HL-60 (cell line): ENCODE results near the gene ZNF616.
A peak's percentile ranks its signal among the peaks of the same experiment; 100 is the strongest.

ENCODE experiments used
- DNase-seq, 2 experiments: peaks; one replicate each; pipeline ENCODE4 v3.0.0-alpha.2; 2010 to 2020; ENCODE audit warnings: low read depth in 1 of 2, low spot score in 1 of 2
- H3K27ac ChIP-seq: fragments of 250-450 bp; sonication (Bioruptor Pico); replicated peaks from 2 replicates; pipeline ENCODE4 v1.5.1; 2020; ENCODE audit warnings: mild to moderate bottlenecking, moderate library complexity
- H3K27me3 ChIP-seq: fragments of 250-450 bp; sonication (Bioruptor Pico); 2 replicates; pipeline ENCODE4 v1.5.1; 2021; ENCODE audit warnings: mild to moderate bottlenecking, moderate library complexity; ENCODE audit not compliant: insufficient read depth, poor library complexity, severe bottlenecking
- H3K4me3 ChIP-seq: replicated peaks from 2 replicates; pipeline ENCODE4 v1.5.1; 2011; ENCODE audit warnings: mild to moderate bottlenecking, control low read depth, low read length; ENCODE audit not compliant: insufficient read depth
- GABPA ChIP-seq: IDR thresholded peaks from 2 replicates; pipeline ENCODE4 v1.6.1; 2012; ENCODE audit warnings: low read depth
- POLR2AphosphoS5 ChIP-seq: IDR thresholded peaks from 2 replicates; pipeline ENCODE4 v1.6.1; 2012; ENCODE audit warnings: low read depth
- SPI1 ChIP-seq: IDR thresholded peaks from 2 replicates; pipeline ENCODE4 v1.6.1; 2012; ENCODE audit warnings: low read depth, mild to moderate bottlenecking, borderline replicate concordance
- TF ChIP-seq, protein P1 (sequence below): IDR thresholded peaks from one replicate; pipeline ENCODE4 v1.5.1; 2011; ENCODE audit warnings: low read length, control low read depth, inconsistent platforms; ENCODE audit not compliant: insufficient read depth
- TF ChIP-seq, protein P2 (sequence below): IDR thresholded peaks from 2 replicates; pipeline ENCODE4 v1.6.1; 2012; ENCODE audit warnings: low read depth; ENCODE audit not compliant: insufficient replicate concordance

ZNF616 gene

DNA sequence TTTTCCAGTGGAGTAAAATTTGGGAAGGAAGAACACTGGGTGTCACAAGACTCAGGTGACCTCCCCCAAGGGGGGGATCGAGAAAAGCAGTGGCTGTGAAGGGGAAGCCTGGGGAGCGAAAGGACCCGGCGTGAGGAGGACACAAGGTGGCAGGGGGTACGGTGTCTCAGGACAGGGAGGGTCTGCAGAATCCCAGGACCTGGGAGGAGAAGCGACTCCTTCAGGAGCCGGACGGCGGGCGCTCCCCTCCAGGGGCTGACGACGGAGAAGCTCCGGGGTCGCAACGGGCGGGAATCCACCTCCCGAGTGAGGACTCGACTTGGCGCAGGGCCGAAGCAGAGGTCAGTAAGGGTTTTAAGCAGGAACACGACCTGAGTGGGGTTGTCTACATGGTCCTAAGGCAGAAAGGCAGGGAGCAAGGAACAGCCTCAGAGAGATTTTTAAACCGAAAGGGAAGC is 31.2 kb upstream of the ZNF616 start:
- TF ChIP-seq SPI1 (no peak), POLR2AphosphoS5 (no peak), GABPA (no peak)
- TF ChIP-seq, protein P1, sequence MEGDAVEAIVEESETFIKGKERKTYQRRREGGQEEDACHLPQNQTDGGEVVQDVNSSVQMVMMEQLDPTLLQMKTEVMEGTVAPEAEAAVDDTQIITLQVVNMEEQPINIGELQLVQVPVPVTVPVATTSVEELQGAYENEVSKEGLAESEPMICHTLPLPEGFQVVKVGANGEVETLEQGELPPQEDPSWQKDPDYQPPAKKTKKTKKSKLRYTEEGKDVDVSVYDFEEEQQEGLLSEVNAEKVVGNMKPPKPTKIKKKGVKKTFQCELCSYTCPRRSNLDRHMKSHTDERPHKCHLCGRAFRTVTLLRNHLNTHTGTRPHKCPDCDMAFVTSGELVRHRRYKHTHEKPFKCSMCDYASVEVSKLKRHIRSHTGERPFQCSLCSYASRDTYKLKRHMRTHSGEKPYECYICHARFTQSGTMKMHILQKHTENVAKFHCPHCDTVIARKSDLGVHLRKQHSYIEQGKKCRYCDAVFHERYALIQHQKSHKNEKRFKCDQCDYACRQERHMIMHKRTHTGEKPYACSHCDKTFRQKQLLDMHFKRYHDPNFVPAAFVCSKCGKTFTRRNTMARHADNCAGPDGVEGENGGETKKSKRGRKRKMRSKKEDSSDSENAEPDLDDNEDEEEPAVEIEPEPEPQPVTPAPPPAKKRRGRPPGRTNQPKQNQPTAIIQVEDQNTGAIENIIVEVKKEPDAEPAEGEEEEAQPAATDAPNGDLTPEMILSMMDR = no peak
- TF ChIP-seq, protein P2, sequence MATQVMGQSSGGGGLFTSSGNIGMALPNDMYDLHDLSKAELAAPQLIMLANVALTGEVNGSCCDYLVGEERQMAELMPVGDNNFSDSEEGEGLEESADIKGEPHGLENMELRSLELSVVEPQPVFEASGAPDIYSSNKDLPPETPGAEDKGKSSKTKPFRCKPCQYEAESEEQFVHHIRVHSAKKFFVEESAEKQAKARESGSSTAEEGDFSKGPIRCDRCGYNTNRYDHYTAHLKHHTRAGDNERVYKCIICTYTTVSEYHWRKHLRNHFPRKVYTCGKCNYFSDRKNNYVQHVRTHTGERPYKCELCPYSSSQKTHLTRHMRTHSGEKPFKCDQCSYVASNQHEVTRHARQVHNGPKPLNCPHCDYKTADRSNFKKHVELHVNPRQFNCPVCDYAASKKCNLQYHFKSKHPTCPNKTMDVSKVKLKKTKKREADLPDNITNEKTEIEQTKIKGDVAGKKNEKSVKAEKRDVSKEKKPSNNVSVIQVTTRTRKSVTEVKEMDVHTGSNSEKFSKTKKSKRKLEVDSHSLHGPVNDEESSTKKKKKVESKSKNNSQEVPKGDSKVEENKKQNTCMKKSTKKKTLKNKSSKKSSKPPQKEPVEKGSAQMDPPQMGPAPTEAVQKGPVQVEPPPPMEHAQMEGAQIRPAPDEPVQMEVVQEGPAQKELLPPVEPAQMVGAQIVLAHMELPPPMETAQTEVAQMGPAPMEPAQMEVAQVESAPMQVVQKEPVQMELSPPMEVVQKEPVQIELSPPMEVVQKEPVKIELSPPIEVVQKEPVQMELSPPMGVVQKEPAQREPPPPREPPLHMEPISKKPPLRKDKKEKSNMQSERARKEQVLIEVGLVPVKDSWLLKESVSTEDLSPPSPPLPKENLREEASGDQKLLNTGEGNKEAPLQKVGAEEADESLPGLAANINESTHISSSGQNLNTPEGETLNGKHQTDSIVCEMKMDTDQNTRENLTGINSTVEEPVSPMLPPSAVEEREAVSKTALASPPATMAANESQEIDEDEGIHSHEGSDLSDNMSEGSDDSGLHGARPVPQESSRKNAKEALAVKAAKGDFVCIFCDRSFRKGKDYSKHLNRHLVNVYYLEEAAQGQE = no peak
- Histone ChIP-seq H3K27ac (peak overlapping the region; percentile 65), H3K4me3 (peak overlapping the region; percentile 87), H3K27me3 (no peaks in the 10 kb centered on the region)
- peak in 1 of 2 experiments; percentile 3 for DNase-seq

DNA sequence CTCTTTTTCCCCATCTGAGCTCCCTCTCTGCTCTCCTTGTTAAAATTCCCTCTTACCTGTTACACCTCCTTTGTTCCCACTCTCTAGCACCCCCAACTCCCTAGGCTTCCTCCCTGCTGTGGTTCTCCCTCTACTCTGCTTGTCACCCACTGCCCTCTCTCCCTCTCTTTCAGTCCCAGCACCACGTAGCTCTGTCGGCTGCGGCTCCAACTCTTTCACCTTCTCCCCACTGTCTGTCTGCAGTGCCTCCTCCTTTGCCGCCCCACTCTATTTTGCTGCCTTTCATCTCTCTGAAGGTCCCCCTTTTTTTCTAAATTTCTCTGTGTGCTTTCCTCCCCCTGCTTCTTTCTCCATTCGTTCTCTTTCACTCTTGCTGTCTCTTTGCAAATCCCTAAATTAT is 30.6 kb upstream of the ZNF616 start:
- Histone ChIP-seq H3K27me3 (no peaks in the 10 kb centered on the region), H3K4me3 (no peak overlapping the region), H3K27ac (no peak overlapping the region)
- TF ChIP-seq, protein P1 = no peak
- TF ChIP-seq POLR2AphosphoS5 (no peak), SPI1 (no peak)
- DNase-seq = no peak

DNA sequence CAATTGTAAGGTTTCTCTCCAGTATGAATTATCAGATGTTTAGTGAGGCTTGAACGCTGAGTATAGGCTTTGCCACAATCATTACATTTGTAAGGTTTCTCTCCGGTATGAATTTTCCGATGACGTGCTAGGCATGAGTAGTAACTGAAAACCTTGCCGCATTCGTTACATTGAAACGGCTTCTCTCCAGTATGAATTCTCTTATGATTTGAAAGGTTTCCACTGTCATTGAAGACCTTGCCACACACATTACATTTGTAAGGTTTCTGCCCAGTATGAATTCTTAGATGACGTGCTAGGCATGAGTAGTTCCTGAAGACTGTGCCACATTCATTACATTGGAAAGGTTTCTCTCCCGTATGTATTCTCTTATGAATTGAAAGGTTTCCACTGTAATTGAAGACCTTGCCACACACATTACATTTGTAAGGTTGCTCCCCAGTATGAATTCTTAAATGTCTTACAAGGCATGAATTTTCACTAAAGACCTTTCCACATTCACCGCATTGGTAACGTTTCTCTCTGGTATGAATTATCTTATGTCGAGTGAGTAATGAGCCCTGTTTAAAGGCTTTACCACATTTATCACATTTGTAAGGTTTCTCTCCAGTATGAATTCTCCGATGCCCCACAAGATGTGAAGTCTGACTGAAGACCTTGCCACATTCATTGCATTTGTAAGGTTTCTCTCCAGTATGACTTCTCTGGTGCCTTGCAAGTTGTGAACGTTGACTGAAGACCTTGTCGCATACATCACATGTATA is 16.0 kb upstream of the ZNF616 start:
- DNase-seq = no peak
- Histone ChIP-seq H3K27ac (no peak overlapping the region), H3K27me3 (no peaks in the 10 kb centered on the region), H3K4me3 (no peak overlapping the region)
- TF ChIP-seq POLR2AphosphoS5 (no peak), GABPA (no peak)

DNA sequence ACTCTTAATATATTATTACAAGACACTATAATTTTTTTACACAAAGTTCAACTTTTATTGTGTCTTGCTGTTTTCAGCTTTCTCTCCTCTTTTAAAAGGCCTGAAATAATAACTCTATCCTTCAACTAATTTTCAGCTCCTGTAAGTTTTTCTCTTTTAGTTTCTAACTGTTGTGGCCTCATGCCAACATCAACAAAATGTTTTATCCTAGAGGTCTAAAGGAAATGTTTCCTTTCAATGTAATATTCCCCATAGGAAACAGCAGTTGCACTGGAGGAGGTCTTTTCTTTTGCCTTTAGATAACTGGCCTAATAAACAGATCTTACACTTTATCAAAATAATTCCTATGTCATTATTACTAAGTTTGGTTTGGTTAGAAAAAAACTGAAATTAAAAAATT is 8.5 kb upstream of the ZNF616 start:
- DNase-seq = no peak
- H3K27ac ChIP-seq = no peak overlapping the region
- H3K4me3 ChIP-seq = no peak overlapping the region
- H3K27me3 ChIP-seq = no peaks in the 10 kb centered on the region
- TF ChIP-seq SPI1 (no peak), GABPA (no peak), POLR2AphosphoS5 (no peak)
- TF ChIP-seq, protein P2 = no peak
- TF ChIP-seq, protein P1 = no peak
